ENCODE results near the gene CMIP.

DNA sequence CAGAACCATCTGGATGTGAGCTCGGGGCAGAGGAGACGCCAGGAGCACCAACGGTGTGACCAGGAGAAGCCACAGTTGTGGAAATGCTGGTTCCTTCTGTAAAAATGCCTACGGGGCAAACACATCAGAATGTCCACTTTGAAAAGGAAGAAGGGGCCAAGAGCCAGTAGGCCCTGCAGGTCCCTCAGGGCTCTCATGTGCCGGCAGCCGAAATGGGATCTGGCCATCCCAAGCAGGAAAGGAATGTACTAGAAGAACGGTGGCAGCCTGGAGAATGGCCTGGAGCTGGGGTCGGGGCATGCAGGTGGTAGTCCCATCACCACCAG lies 172.4 kb downstream of the CMIP start:
- TF ChIP-seq CTCF (IDR thresholded peaks at IDR 0.05) (no peak), POLR2AphosphoS5 (IDR thresholded peaks at IDR 0.05) (no peak), POLR2A (IDR thresholded peaks at IDR 0.05; ENCODE audit: low read depth) (no peak)

All from esophagus muscularis mucosa (tissue), 3 donors.